ENCODE results near the gene CD63. TPM values are rescaled to one million over a fixed set of nuclear protein-coding genes. Genes with fewer than 3 reads are reported as not detected.

CD63 gene
- total and polyA plus RNA-seq, 2 of the 4 experiments (the other 2 are of a cell fraction) = 995 to 1,398 TPM

GRCh38 chr12:55675666-55676065 is 53.1 kb downstream of the CD63 start:
- H3K23ac ChIP-seq (ENCODE audit: low read depth, low read length) = no peak overlapping the region
- ATAC-seq (ENCODE audit: low read depth) (no peak), DNase-seq (no peak)
- H2BK120ac ChIP-seq (ENCODE audit: low read depth, low read length) = no peak overlapping the region
- H4K8ac ChIP-seq (ENCODE audit: low read depth in 2 of 2, low read length in 2 of 2) = no peak overlapping the region
- no peak overlapping the region for H3K4me3 ChIP-seq (ENCODE audit: insufficient read depth, low read depth, low read length)
- H3K27me3 ChIP-seq (ENCODE audit: control insufficient read depth, insufficient read depth, low read length) = peaks cover 4% of the 10 kb centered on the region
- no peak overlapping the region for H2BK15ac ChIP-seq (ENCODE audit: low read depth, low read length)
- no peak overlapping the region for H4K91ac ChIP-seq (ENCODE audit: insufficient read depth, low read depth, low read length)
- POLR2A ChIA-PET (ENCODE audit: unreplicated experiment) = no interaction called here
- no peak overlapping the region for H2BK20ac ChIP-seq (ENCODE audit: low read depth, low read length)
- WGBS, 2 experiments (ENCODE audit: extremely low coverage in 2 of 2, insufficient read length in 1 of 2) = 65% methylated on average over 6 of the region's 8 CpGs; no CpG with 5 or more reads in 1 of the 2 experiments
- H2BK5ac ChIP-seq (ENCODE audit: low read depth, low read length, poor library complexity, severe bottlenecking) = no peak overlapping the region
- no peak overlapping the region for H3K14ac ChIP-seq (replicated peaks; ENCODE audit: low read depth, low read length)
- no peaks in the 10 kb centered on the region for H3K9me3 ChIP-seq (ENCODE audit: control insufficient read depth, insufficient read depth, low read length)
- H3K4ac ChIP-seq (ENCODE audit: low read depth, low read length) = no peak overlapping the region
- no peak overlapping the region for H3K18ac ChIP-seq (ENCODE audit: low read depth, low read length)
- dilution Hi-C loops (cut with HindIII; ENCODE audit: low sequenced_read_pairs, unreplicated experiment) (no loop called here), intact Hi-C loops (cut with micrococcal nuclease) (no loop called here), in situ Hi-C loops (cut with MboI; ENCODE audit: low sequenced_read_pairs) (no loop called here)
- H3K56ac ChIP-seq (ENCODE audit: extremely low read depth, insufficient read depth, low read length) = no peak overlapping the region
- H4K5ac ChIP-seq (ENCODE audit: low read depth, low read length) = no peak overlapping the region
- H3K4me2 ChIP-seq (ENCODE audit: low read depth, low read length) = no peak overlapping the region
- no peak overlapping the region for H2AK5ac ChIP-seq (ENCODE audit: low read depth, low read length)
- BruUV-seq (replicated peaks) = no TSS peak
- no peak overlapping the region for H2AK9ac ChIP-seq (replicated peaks; ENCODE audit: low read depth, low read length, poor library complexity)
- no peaks in the 10 kb centered on the region for H3K36me3 ChIP-seq (ENCODE audit: control insufficient read depth, insufficient read depth, low read length)
- no peaks in the 10 kb centered on the region for H4K20me1 ChIP-seq (ENCODE audit: insufficient read depth, low read length)
- H2AFZ ChIP-seq (replicated peaks; ENCODE audit: low read length, poor library complexity) = no peak overlapping the region
- no peak overlapping the region for H3K9ac ChIP-seq (ENCODE audit: low read depth, low read length)
- CTCF ChIA-PET = interaction anchor here (0.6 to 1.1 kb wide), 3 partner anchors 19 to 54 kb away, joined by 3 read pairs; no protein-coding TSS in a partner anchor
- no peaks in the 10 kb centered on the region for H3K79me1 ChIP-seq (ENCODE audit: low read depth in 1 of 2, low read length in 2 of 2)
- no peak overlapping the region for H3K27ac ChIP-seq (ENCODE audit: insufficient read depth, low read length)
- no peaks in the 10 kb centered on the region for H3K4me1 ChIP-seq (ENCODE audit: control insufficient read depth, insufficient read depth, low read length)
- no peaks in the 10 kb centered on the region for H3K9me1 ChIP-seq (ENCODE audit: insufficient read depth, low read length)
- TF ChIP-seq RFX5 (IDR thresholded peaks at IDR 0.05; ENCODE audit: low read depth, low read length) (no peak), POLR2A (IDR thresholded peaks at IDR 0.05; ENCODE audit: low read depth, low read length) (no peak), SMC3 (IDR thresholded peaks at IDR 0.05; ENCODE audit: low read depth, low read length) (no peak), USF2 (IDR thresholded peaks at IDR 0.05; ENCODE audit: low read depth, low read length) (no peak), RAD21 (IDR thresholded peaks at IDR 0.05; ENCODE audit: low read length) (no peak), CHD1 (IDR thresholded peaks at IDR 0.05; ENCODE audit: low read depth, low read length) (no peak), MXI1 (IDR thresholded peaks at IDR 0.05; ENCODE audit: borderline replicate concordance, low read depth, low read length) (no peak), RCOR1 (IDR thresholded peaks at IDR 0.05; ENCODE audit: insufficient replicate concordance, low read length) (no peak), FOS (IDR thresholded peaks at IDR 0.05; ENCODE audit: low read depth, low read length) (no peak), MAZ (IDR thresholded peaks at IDR 0.05; ENCODE audit: borderline replicate concordance, low read depth, low read length) (no peak), NFE2L2 (IDR thresholded peaks at IDR 0.05; ENCODE audit: low read depth, low read length) (no peak), CTCF (conservative IDR thresholded peaks at IDR 0.05; ENCODE audit: low read depth, low read length) (no peak), BHLHE40 (IDR thresholded peaks at IDR 0.05; ENCODE audit: low read depth, low read length) (no peak), CEBPB (IDR thresholded peaks at IDR 0.05; ENCODE audit: low read depth, low read length) (no peak), MAFK (IDR thresholded peaks at IDR 0.05; ENCODE audit: low read depth, low read length) (no peak), ELK1 (IDR thresholded peaks at IDR 0.05; ENCODE audit: borderline replicate concordance, low read depth, low read length) (no peak)
